Lower lobe of right lung (tissue), 2 donors: Measurements from ENCODE around the gene PLA2G4E. TPM values are rescaled to one million over a fixed set of nuclear protein-coding genes. Genes with fewer than 3 reads are reported as not detected.

Experiments
- ATAC-seq, 2 donors: fragments of 200-7000 bp; cut with Tn5 transposase; one replicate each; pipeline ENCODE4 v1.9.1; 2020 to 2022; ENCODE audit warnings: mild to moderate bottlenecking in 2 of 2, moderate library complexity in 2 of 2
- DNase-seq: peaks from one replicate; pipeline ENCODE4 v3.0.0-alpha.2; 2020
- H3K27ac ChIP-seq: fragments of 200-600 bp; one replicate; pipeline ENCODE4 v1.8.0; 2022
- H3K27me3 ChIP-seq: fragments of 200-600 bp; one replicate; pipeline ENCODE4 v1.8.0; 2022; ENCODE audit warnings: low read depth
- H3K36me3 ChIP-seq: fragments of 200-600 bp; one replicate; pipeline ENCODE4 v1.8.0; 2022; ENCODE audit warnings: mild to moderate bottlenecking
- H3K4me1 ChIP-seq: fragments of 200-600 bp; one replicate; pipeline ENCODE4 v1.8.0; 2022
- H3K4me3 ChIP-seq: fragments of 200-600 bp; one replicate; pipeline ENCODE4 v1.8.0; 2022; ENCODE audit warnings: mild to moderate bottlenecking
- H3K9me3 ChIP-seq: fragments of 200-600 bp; one replicate; pipeline ENCODE4 v1.8.0; 2022
- intact Hi-C: fragments of 100-400 bp; cut with DNase I; formaldehyde crosslinking; loops from one replicate; pipeline ENCODE4 v1.11.0; 2022
- total RNA-seq: library from RNA; stranded (reverse); fragmentation: NEBNext Ultra II Directional; extraction: Animal tissue kit (Norgen Biotek cat#: 25700); gene quantifications from one replicate; pipeline ENCODE4 v1.2.1, GENCODE V29; 2021
- TF ChIP-seq, protein P1 (sequence below): fragments of 200-600 bp; IDR thresholded peaks from one replicate; pipeline ENCODE4 v1.8.0; 2022; ENCODE audit warnings: antibody characterized with exemption, mild to moderate bottlenecking
- donor health status: DM: no; HTN: yes; CAD: no; lungs with severe emphysema.

Gene PLA2G4E
- total RNA-seq, 1 donor from 2014 or later = 1.1 TPM

DNA sequence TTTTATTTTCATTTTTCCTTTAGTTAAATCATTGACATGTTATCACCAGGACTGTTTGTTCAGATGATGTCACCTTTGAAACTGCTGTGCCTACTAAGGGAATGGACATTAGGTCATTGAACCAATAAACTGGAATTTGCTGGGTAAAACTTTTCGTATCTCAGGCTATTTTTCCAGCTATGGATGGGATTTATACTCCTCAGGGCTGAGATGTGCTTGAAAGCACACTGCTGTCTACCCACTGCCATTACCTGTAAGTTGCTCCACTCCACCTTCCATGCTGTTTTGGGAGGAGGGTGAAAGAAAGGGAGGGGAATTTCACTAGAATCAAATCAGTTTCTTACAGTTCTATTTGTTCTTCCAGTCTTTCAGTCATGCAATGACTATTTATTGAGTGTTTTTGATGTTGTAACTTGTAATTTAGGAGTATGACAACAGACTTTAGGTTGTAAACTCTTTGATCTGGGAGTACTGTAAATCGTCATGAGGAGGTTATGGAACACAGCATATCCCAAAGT, 59.8 kb downstream of the PLA2G4E start:
- intact Hi-C loops = no loop called here
- DNase-seq = no peak
- Histone ChIP-seq H3K9me3 (no peaks in the 10 kb centered on the region), H3K27me3 (no peaks in the 10 kb centered on the region), H3K4me1 (peaks cover 41% of the 10 kb centered on the region), H3K4me3 (no peak overlapping the region), H3K36me3 (no peaks in the 10 kb centered on the region), H3K27ac (no peak overlapping the region)
- ATAC-seq = no peak
- TF ChIP-seq, protein P1, sequence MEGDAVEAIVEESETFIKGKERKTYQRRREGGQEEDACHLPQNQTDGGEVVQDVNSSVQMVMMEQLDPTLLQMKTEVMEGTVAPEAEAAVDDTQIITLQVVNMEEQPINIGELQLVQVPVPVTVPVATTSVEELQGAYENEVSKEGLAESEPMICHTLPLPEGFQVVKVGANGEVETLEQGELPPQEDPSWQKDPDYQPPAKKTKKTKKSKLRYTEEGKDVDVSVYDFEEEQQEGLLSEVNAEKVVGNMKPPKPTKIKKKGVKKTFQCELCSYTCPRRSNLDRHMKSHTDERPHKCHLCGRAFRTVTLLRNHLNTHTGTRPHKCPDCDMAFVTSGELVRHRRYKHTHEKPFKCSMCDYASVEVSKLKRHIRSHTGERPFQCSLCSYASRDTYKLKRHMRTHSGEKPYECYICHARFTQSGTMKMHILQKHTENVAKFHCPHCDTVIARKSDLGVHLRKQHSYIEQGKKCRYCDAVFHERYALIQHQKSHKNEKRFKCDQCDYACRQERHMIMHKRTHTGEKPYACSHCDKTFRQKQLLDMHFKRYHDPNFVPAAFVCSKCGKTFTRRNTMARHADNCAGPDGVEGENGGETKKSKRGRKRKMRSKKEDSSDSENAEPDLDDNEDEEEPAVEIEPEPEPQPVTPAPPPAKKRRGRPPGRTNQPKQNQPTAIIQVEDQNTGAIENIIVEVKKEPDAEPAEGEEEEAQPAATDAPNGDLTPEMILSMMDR = no peak

DNA sequence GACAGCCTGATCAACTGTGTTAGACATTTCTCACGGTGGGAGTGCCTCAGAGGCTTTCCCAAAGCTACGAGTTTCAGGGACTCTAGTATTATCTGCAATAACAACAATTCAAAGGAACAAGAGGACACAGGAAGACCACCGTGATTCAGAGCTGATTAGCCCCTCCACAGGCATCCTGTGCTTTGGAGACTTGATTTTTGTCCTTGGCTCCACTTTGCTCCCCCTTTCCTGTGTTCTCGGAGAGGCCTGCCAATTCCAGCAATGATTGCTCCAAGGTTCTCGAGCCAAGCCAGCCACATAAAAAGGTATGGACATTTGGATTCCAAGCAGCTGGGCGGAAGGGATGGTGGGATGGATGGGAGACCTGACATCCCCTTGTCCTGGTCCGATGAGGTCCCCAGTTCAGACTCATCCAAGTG, 62.8 kb downstream of the PLA2G4E start:
- Histone ChIP-seq H3K27ac (peak overlapping the region; percentile 51), H3K4me3 (no peak overlapping the region)
- no peak for ATAC-seq

DNA sequence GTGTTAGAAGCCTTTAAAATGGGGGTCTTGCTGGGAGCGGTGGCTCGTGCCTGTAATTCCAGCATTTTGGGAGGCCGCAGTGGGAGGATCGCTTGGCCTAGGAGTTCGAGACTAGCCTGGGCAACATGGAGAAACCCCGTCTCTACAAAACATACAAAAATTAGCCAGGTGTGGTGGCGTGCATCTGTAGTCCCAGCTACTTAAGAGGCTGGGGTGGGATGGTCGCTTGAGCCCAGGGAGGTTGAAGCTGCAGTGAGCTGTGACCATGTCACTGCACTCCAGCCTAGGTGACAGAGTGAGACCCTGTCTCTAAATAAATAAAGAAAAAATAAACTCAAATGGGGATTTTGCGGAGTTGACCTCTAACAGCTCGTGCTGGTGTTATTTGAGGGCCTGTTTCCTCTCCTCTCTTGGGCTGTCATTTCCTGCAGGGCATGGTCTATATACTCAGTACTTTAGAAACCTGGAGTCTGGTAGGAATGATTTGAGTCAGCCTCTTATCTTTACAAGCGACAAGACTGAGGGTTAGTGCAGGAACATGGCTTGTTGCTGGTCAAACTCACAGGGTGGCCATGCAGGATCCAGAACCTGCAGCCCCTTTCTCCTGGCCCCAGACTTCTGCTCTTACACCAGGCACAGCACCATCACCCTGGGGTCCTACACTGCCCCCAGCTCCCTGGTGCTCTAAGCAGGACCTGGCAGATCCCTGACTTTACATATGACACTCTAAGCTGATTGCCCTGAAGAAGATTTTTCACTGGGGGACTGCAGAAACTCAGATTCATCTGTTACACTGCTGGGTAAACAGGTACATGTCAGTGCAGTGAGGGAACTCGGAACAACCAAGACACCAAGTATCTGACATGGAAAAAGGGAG, 63.6 kb downstream of the PLA2G4E start:
- no peak for DNase-seq
- H3K36me3 ChIP-seq = peaks cover 16% of the 10 kb centered on the region
- H3K4me1 ChIP-seq = peaks cover 38% of the 10 kb centered on the region
- H3K27ac ChIP-seq = peak overlapping the region; percentile 51
- peak; percentile 32 to 42 for ATAC-seq
- H3K4me3 ChIP-seq = no peak overlapping the region
- H3K9me3 ChIP-seq = no peaks in the 10 kb centered on the region
- no peaks in the 10 kb centered on the region for H3K27me3 ChIP-seq
- TF ChIP-seq, protein P1 = no peak
- intact Hi-C loops = no loop called here

More for the DNA sequence above, 62.8 kb downstream of the PLA2G4E start:
- TF ChIP-seq, protein P1 = no peak
- intact Hi-C loops = no loop called here
- peaks cover 38% of the 10 kb centered on the region for H3K4me1 ChIP-seq
- no peaks in the 10 kb centered on the region for H3K27me3 ChIP-seq
- H3K36me3 ChIP-seq = peaks cover 9% of the 10 kb centered on the region
- DNase-seq = no peak
- H3K9me3 ChIP-seq = no peaks in the 10 kb centered on the region

DNA sequence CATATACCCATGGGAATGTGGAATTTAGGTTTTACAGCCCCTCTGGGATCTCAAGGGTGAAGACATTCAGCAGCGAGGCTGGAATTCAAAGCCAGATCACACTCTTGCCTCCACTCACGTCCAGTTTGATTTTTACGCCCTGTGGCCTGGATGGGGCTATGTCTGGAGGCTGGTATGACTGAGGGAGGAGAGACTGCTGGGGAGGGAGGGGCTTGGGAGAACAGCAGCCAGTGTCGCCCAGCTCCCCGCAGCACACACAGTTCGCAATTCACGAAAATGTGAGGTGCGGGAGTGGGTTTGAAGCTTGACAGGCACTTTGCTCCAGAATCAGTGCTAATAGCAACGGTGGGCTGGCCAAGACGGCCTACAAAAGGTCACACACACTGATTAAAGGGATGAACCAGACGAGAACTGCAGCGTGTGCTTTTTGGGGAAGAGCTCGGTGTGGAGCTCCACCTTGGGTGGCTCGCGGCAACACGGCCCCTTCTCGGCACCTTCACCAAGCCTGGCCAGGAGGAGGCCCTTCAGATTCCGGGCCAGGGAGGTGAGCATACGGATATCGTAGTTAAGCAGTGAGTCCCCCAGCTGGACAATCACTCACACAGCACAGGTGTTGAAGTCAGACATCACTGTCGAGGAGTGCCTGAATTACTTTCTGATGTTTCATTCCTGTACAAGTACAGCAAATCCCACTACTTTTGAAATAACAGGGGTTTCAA, 64.9 kb downstream of the PLA2G4E start:
- Histone ChIP-seq H3K27me3 (no peaks in the 10 kb centered on the region), H3K4me3 (no peak overlapping the region), H3K27ac (no peak overlapping the region), H3K9me3 (no peaks in the 10 kb centered on the region), H3K4me1 (peaks cover 40% of the 10 kb centered on the region), H3K36me3 (peaks cover 26% of the 10 kb centered on the region)
- ATAC-seq (peak; percentile 40 to 66), DNase-seq (no peak)
- TF ChIP-seq, protein P1 = no peak
- intact Hi-C loops = no loop called here

DNA sequence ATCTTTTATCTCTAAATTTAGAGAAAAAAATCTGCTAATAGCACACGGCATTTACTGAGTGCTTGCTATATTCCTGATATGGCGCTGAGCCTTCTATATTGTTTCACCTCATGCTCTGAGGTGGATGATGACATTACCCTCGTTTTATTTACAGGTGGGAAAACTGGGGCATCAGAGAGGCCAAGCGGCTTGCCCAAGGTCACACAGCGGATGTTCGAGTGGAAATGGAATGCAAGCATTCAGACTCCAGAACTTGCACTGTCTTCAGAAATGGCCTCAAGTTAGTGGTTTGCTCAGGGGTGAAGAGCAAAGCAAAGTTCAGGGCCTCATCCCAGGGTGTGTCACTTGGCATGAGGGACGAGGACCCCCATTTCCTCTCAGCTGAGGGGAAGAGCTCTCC, 65.7 kb downstream of the PLA2G4E start:
- intact Hi-C loops = no loop called here
- DNase-seq (no peak), ATAC-seq (no peak)

More for the DNA sequence above, 65.7 kb downstream of the PLA2G4E start:
- Histone ChIP-seq H3K4me1 (peaks cover 43% of the 10 kb centered on the region), H3K27ac (no peak overlapping the region), H3K4me3 (no peak overlapping the region), H3K27me3 (no peaks in the 10 kb centered on the region), H3K36me3 (peaks cover 32% of the 10 kb centered on the region), H3K9me3 (no peaks in the 10 kb centered on the region)
- TF ChIP-seq, protein P1 = no peak
